GM23338 (cell line): ENCODE measurements around the gene TENM3. TPM values are rescaled to one million over a fixed set of nuclear protein-coding genes. Genes with fewer than 3 reads are reported as not detected.

Source experiments
- ATAC-seq: fragments of 200-7000 bp; cut with Tn5 transposase; 3 replicates; pipeline ENCODE4 v1.9.1; 2020
- DNase-seq: peaks from one replicate; pipeline ENCODE4 v3.0.0-alpha.2; 2015; ENCODE audit warnings: low spot score
- H2AFZ ChIP-seq: fragments of 200-600 bp; sonication (generic); 2 replicates; pipeline ENCODE4 v1.8.0; 2016; ENCODE audit warnings: antibody characterized with exemption, mild to moderate bottlenecking, moderate library complexity
- H3F3A ChIP-seq: fragments of 200-600 bp; sonication (generic); replicated peaks from 2 replicates; pipeline ENCODE4 v1.8.0; 2017; ENCODE audit warnings: antibody characterized with exemption, mixed run types, low read depth
- H3K27ac ChIP-seq: fragments of 200-600 bp; sonication (generic); 2 replicates; pipeline ENCODE4 v1.6.1; 2016; ENCODE audit warnings: low read depth
- H3K27me3 ChIP-seq: fragments of 200-600 bp; sonication (generic); 2 replicates; pipeline ENCODE4 v1.8.0; 2016; ENCODE audit warnings: mild to moderate bottlenecking, mixed run types, moderate library complexity; ENCODE audit not compliant: insufficient read depth
- H3K36me3 ChIP-seq: fragments of 200-600 bp; sonication (generic); 2 replicates; pipeline ENCODE4 v1.8.0; 2016; ENCODE audit warnings: mild to moderate bottlenecking; ENCODE audit not compliant: insufficient read depth
- H3K4me1 ChIP-seq: fragments of 200-600 bp; sonication (generic); 2 replicates; pipeline ENCODE4 v1.8.0; 2016; ENCODE audit warnings: mild to moderate bottlenecking, moderate library complexity; ENCODE audit not compliant: insufficient read depth
- H3K4me2 ChIP-seq: fragments of 200-600 bp; sonication (generic); 2 replicates; pipeline ENCODE4 v1.7.1; 2017; ENCODE audit warnings: mixed run types
- H3K4me3 ChIP-seq: fragments of 200-600 bp; sonication (generic); 2 replicates; pipeline ENCODE4 v1.6.1; 2016; ENCODE audit warnings: mixed run types
- H3K79me2 ChIP-seq: fragments of 200-600 bp; sonication (generic); replicated peaks from 2 replicates; pipeline ENCODE4 v1.8.0; 2017; ENCODE audit warnings: mild to moderate bottlenecking; ENCODE audit not compliant: insufficient read depth
- H3K9me2 ChIP-seq: fragments of 200-600 bp; sonication (generic); 2 replicates; pipeline ENCODE4 v1.8.0; 2017; ENCODE audit not compliant: insufficient read depth
- H4K20me1 ChIP-seq: fragments of 200-600 bp; sonication (generic); replicated peaks from 2 replicates; pipeline ENCODE4 v1.8.0; 2017; ENCODE audit warnings: mild to moderate bottlenecking; ENCODE audit not compliant: insufficient read depth
- H3K27ac Mint-ChIP-seq: 2 replicates; pipeline ENCODE4 v1.8.0; 2020; ENCODE audit warnings: inconsistent platforms, mild to moderate bottlenecking, moderate library complexity, mixed read lengths
- H3K27me3 Mint-ChIP-seq: 3 replicates; pipeline ENCODE4 v1.8.0; 2022; ENCODE audit warnings: low read depth, mild to moderate bottlenecking, moderate library complexity, mixed read lengths, inconsistent platforms; ENCODE audit not compliant: insufficient read depth, poor library complexity
- H3K36me3 Mint-ChIP-seq: 3 replicates; pipeline ENCODE4 v1.8.0; 2021; ENCODE audit warnings: low read depth, mild to moderate bottlenecking, inconsistent platforms, moderate library complexity, mixed read lengths
- H3K4me1 Mint-ChIP-seq: 3 replicates; pipeline ENCODE4 v1.8.0; 2020; ENCODE audit warnings: mild to moderate bottlenecking, inconsistent platforms, mixed read lengths
- H3K4me3 Mint-ChIP-seq: 3 replicates; pipeline ENCODE4 v1.8.0; 2021; ENCODE audit warnings: moderate library complexity, mild to moderate bottlenecking, inconsistent platforms, mixed read lengths
- H3K9me3 Mint-ChIP-seq: 3 replicates; pipeline ENCODE4 v1.8.0; 2020; ENCODE audit warnings: moderate library complexity, mild to moderate bottlenecking, inconsistent platforms, mixed read lengths
- CREB1 ChIP-seq: fragments of 250-450 bp; sonication (Bioruptor Pico); IDR thresholded peaks from 2 replicates; pipeline ENCODE4 v1.5.0; 2020; ENCODE audit warnings: low read depth, mild to moderate bottlenecking, moderate library complexity
- EZH2 ChIP-seq: fragments of 200-600 bp; sonication (generic); IDR thresholded peaks from one replicate; pipeline ENCODE4 v1.8.0; 2017; ENCODE audit warnings: antibody characterized with exemption, mild to moderate bottlenecking, low read depth; ENCODE audit not compliant: unreplicated experiment
- EZH2phosphoT487 ChIP-seq: fragments of 200-600 bp; sonication (generic); IDR thresholded peaks from one replicate; pipeline ENCODE4 v1.8.1; 2018; ENCODE audit warnings: antibody characterized with exemption; ENCODE audit not compliant: unreplicated experiment
- JUNB ChIP-seq: IDR thresholded peaks from one replicate; pipeline ENCODE4 v1.6.1; 2016; ENCODE audit warnings: antibody characterized with exemption; ENCODE audit not compliant: unreplicated experiment
- NANOG ChIP-seq: IDR thresholded peaks from 2 replicates; pipeline ENCODE4 v1.6.1; 2016; ENCODE audit warnings: antibody characterized with exemption, borderline replicate concordance
- POLR2AphosphoS5 ChIP-seq: IDR thresholded peaks from 2 replicates; pipeline ENCODE4 v1.6.1; 2016; ENCODE audit warnings: antibody characterized with exemption, low read depth
- STAT1 ChIP-seq: IDR thresholded peaks from one replicate; pipeline ENCODE4 v1.6.1; 2016; ENCODE audit warnings: antibody characterized with exemption; ENCODE audit not compliant: unreplicated experiment
- ZNF114 ChIP-seq: fragments of 250-450 bp; sonication (Bioruptor Pico); IDR thresholded peaks from 2 replicates; pipeline ENCODE4 v1.5.0; 2020; ENCODE audit warnings: mild to moderate bottlenecking, moderate library complexity
- ZNF331 ChIP-seq: fragments of 250-450 bp; sonication (Bioruptor Pico); IDR thresholded peaks from 2 replicates; pipeline ENCODE4 v1.5.0; 2020; ENCODE audit warnings: low read depth, mild to moderate bottlenecking, moderate library complexity
- polyA plus RNA-seq: library from polyadenylated mRNA; unstranded; fragments of >200 nt; fragmentation: Nextera tagmentation; extraction: Ambion mirVana; gene quantifications from 2 replicates; pipeline ENCODE4 v1.2.1, GENCODE V29; 2016
- total RNA-seq: library from RNA; depleted of rRNA; stranded (reverse); fragments of >200 nt; shearing (Covaris generic); gene quantifications from 2 replicates; pipeline ENCODE4 v1.2.3, GENCODE V29; 2014
- TF ChIP-seq, protein P1 (sequence below): IDR thresholded peaks from 2 replicates; pipeline ENCODE4 v1.6.1; 2016; ENCODE audit warnings: antibody characterized with exemption
- TF ChIP-seq, protein P2 (sequence below): IDR thresholded peaks from one replicate; pipeline ENCODE4 v1.6.1; 2018; ENCODE audit warnings: antibody characterized with exemption; ENCODE audit not compliant: unreplicated experiment
- TF ChIP-seq, protein P3 (sequence below), 2 experiments: fragments of 200-600 bp in 1 of 2; sonication (generic) in 1 of 2; conservative IDR thresholded peaks; 2 replicates each; pipeline versions ENCODE4 v1.5.1 to v1.6.1; 2016 to 2017; ENCODE audit warnings: antibody characterized with exemption in 2 of 2, low read depth in 2 of 2, mild to moderate bottlenecking in 2 of 2, moderate library complexity in 1 of 2

TENM3 gene
- total and polyA plus RNA-seq, 2 experiments from 2014 or later: 22.2 to 128 TPM

DNA sequence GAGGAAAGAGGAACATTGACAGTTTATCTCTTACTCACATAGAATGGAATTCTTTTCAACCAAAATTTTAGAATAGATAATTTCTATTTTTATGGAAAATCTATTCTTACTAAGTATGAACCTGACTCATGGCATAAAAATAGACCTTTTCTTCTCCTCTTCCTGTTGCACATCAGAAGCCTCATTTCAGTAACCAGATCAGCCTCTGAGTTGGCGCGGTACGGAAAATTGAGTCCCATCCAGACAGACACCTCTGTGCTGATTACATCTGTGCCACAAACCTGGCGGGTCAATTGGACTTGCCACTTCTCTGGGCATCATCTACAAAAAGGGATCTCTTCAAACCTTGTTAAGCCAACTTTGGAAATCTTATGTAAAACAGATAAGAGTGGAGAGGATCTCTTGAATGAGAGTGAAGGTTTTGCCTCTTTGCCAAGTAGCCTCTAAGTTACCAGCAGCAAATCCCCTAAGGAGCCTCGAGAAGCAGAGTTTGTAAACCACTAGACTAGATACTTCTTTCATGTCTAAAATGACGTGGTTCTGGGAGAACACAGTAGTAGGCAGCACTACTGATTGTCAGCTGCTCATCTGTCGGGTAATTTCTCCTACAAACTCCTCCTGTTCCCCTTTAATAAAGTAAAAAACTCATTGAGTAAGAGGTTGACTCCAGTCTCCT lies 37.4 kb downstream of the TENM3 start (continued):
- TF ChIP-seq EZH2: no peak
- TF ChIP-seq POLR2AphosphoS5: no peak
- TF ChIP-seq, protein P1, sequence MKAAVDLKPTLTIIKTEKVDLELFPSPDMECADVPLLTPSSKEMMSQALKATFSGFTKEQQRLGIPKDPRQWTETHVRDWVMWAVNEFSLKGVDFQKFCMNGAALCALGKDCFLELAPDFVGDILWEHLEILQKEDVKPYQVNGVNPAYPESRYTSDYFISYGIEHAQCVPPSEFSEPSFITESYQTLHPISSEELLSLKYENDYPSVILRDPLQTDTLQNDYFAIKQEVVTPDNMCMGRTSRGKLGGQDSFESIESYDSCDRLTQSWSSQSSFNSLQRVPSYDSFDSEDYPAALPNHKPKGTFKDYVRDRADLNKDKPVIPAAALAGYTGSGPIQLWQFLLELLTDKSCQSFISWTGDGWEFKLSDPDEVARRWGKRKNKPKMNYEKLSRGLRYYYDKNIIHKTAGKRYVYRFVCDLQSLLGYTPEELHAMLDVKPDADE: no peak
- TF ChIP-seq ZNF114 (CRISPR knock-in tag): no peak

DNA sequence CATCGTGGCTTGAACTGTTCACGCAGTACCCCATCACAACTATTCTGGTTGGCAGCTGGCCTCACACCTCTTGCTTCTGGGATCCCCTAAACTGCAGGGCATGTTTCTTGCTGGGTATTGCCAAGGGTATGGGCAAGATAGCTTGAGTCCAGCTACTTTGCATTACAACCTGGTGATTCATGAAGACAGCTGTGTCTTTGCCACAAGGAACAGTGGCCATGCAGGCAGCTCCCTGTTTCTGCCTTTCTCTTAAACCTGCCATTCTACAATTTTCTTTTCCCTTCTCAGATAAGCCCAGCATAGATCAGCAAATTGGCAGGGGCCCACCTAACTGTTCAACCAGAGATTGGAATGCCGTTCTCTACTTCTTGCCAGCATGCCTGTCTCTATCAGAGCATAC lies 42.8 kb downstream of the TENM3 start:
- Mint-ChIP-seq H3K9me3 (peaks cover 2% of the 10 kb centered on the region; the same call in 1 of the 3 replicates), H3K36me3 (peaks cover 3% of the 10 kb centered on the region; the same call in 1 of the 3 replicates), H3K4me3 (no peak overlapping the region), H3K4me1 (no peaks in the 10 kb centered on the region), H3K27me3 (no peaks in the 10 kb centered on the region), H3K27ac (no peak overlapping the region)
- Histone ChIP-seq H3F3A (no peaks in the 10 kb centered on the region), H2AFZ (no peak overlapping the region), H3K27ac (no peak overlapping the region), H3K79me2 (no peaks in the 10 kb centered on the region), H4K20me1 (no peaks in the 10 kb centered on the region), H3K4me2 (no peak overlapping the region), H3K36me3 (no peaks in the 10 kb centered on the region), H3K4me1 (no peaks in the 10 kb centered on the region), H3K27me3 (no peaks in the 10 kb centered on the region), H3K4me3 (no peak overlapping the region), H3K9me2 (no peaks in the 10 kb centered on the region; the same call in 1 of the 2 replicates)
- no peak for ATAC-seq
- no peak for DNase-seq
- TF ChIP-seq, protein P1: no peak
- TF ChIP-seq STAT1 (no peak), ZNF331 (no peak), CREB1 (CRISPR knock-in tag) (no peak), EZH2 (no peak), NANOG (no peak), EZH2phosphoT487 (no peak), JUNB (no peak), POLR2AphosphoS5 (no peak)
- TF ChIP-seq, protein P2, sequence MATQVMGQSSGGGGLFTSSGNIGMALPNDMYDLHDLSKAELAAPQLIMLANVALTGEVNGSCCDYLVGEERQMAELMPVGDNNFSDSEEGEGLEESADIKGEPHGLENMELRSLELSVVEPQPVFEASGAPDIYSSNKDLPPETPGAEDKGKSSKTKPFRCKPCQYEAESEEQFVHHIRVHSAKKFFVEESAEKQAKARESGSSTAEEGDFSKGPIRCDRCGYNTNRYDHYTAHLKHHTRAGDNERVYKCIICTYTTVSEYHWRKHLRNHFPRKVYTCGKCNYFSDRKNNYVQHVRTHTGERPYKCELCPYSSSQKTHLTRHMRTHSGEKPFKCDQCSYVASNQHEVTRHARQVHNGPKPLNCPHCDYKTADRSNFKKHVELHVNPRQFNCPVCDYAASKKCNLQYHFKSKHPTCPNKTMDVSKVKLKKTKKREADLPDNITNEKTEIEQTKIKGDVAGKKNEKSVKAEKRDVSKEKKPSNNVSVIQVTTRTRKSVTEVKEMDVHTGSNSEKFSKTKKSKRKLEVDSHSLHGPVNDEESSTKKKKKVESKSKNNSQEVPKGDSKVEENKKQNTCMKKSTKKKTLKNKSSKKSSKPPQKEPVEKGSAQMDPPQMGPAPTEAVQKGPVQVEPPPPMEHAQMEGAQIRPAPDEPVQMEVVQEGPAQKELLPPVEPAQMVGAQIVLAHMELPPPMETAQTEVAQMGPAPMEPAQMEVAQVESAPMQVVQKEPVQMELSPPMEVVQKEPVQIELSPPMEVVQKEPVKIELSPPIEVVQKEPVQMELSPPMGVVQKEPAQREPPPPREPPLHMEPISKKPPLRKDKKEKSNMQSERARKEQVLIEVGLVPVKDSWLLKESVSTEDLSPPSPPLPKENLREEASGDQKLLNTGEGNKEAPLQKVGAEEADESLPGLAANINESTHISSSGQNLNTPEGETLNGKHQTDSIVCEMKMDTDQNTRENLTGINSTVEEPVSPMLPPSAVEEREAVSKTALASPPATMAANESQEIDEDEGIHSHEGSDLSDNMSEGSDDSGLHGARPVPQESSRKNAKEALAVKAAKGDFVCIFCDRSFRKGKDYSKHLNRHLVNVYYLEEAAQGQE: no peak
- TF ChIP-seq, protein P3, sequence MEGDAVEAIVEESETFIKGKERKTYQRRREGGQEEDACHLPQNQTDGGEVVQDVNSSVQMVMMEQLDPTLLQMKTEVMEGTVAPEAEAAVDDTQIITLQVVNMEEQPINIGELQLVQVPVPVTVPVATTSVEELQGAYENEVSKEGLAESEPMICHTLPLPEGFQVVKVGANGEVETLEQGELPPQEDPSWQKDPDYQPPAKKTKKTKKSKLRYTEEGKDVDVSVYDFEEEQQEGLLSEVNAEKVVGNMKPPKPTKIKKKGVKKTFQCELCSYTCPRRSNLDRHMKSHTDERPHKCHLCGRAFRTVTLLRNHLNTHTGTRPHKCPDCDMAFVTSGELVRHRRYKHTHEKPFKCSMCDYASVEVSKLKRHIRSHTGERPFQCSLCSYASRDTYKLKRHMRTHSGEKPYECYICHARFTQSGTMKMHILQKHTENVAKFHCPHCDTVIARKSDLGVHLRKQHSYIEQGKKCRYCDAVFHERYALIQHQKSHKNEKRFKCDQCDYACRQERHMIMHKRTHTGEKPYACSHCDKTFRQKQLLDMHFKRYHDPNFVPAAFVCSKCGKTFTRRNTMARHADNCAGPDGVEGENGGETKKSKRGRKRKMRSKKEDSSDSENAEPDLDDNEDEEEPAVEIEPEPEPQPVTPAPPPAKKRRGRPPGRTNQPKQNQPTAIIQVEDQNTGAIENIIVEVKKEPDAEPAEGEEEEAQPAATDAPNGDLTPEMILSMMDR (conservative IDR thresholded peaks at IDR 0.05; ENCODE audit: low read depth in 2 of 2): no peak
